ENCODE measurements around the gene SH3GL1.

Gene SH3GL1

GRCh38 chr19:4363571-4364304, 36.6 kb downstream of the SH3GL1 start:
- no peak for DNase-seq (ENCODE audit: low read depth, low spot score)
- no peak for TF ChIP-seq CTCF (IDR thresholded peaks at IDR 0.05; ENCODE audit: low read depth, low read length)
- no peak overlapping the region for H3K4me3 ChIP-seq (ENCODE audit: low read depth, low read length)
- in situ Hi-C loops (cut with HindIII; ENCODE audit: low sequenced_read_pairs): no loop called here

GRCh38 chr19:4362831-4363545, 37.4 kb downstream of the SH3GL1 start:
- in situ Hi-C loops (cut with HindIII; ENCODE audit: low sequenced_read_pairs): no loop called here
- no peak for DNase-seq (ENCODE audit: low read depth, low spot score)
- H3K4me3 ChIP-seq (ENCODE audit: low read depth, low read length): no peak overlapping the region
- peak; percentile 44 for TF ChIP-seq CTCF (IDR thresholded peaks at IDR 0.05; ENCODE audit: low read depth, low read length)

GRCh38 chr19:4362101-4362828, 38.1 kb downstream of the SH3GL1 start:
- TF ChIP-seq CTCF (IDR thresholded peaks at IDR 0.05; ENCODE audit: low read depth, low read length): no peak
- no peak overlapping the region for H3K4me3 ChIP-seq (ENCODE audit: low read depth, low read length)
- DNase-seq (ENCODE audit: low read depth, low spot score): no peak
- in situ Hi-C loops (cut with HindIII; ENCODE audit: low sequenced_read_pairs): no loop called here

- H3K4me3 ChIP-seq (ENCODE audit: low read depth, low read length): no peak overlapping the region
- peak; percentile 28 for DNase-seq (ENCODE audit: low read depth, low spot score)
- in situ Hi-C loops (cut with HindIII; ENCODE audit: low sequenced_read_pairs): no loop called here
- TF ChIP-seq CTCF (IDR thresholded peaks at IDR 0.05; ENCODE audit: low read depth, low read length): no peak
These were observed 38.9 kb downstream of the SH3GL1 start for GRCh38 chr19:4361152-4362046.

- no peak for DNase-seq (ENCODE audit: low read depth, low spot score)
- no peak overlapping the region for H3K4me3 ChIP-seq (ENCODE audit: low read depth, low read length)
- in situ Hi-C loops (cut with HindIII; ENCODE audit: low sequenced_read_pairs): no loop called here
- no peak for TF ChIP-seq CTCF (IDR thresholded peaks at IDR 0.05; ENCODE audit: low read depth, low read length)
These were observed 39.7 kb downstream of the SH3GL1 start for GRCh38 chr19:4360641-4361151.

Measured in astrocyte of the spinal cord (primary cell).